PC-3 (cell line): Measurements from ENCODE around the gene SIPA1L3. TPM values are rescaled to one million over a fixed set of nuclear protein-coding genes. Genes with fewer than 3 reads are reported as not detected.
"Not testable (repeated sequence)": the region's sequence is repeated elsewhere in the genome, so short reads cannot be mapped to it uniquely, and the experiment has no call there.

Experiments used
- ATAC-seq: fragments of 200-7000 bp; cut with Tn5 transposase; 2 replicates; pipeline ENCODE4 v1.9.1; 2020; ENCODE audit warnings: mild to moderate bottlenecking, moderate library complexity
- BruUV-seq: library from RNA; stranded (reverse); fragments of 400-500 nt; replicated peaks from 2 replicates; lab custom pipeline; 2021; lab: Mats Ljungman, UMichigan
- CTCF ChIA-PET: fragments of 300-600 bp; sonication (Branson Sonifier 250); formaldehyde crosslinking; loops from one replicate; lab custom pipeline; 2022; ENCODE audit warnings: antibody characterized with exemption; lab: Charles Lee
- POLR2A ChIA-PET: fragments of 300-600 bp; sonication (Branson Sonifier 250); formaldehyde crosslinking; loops from one replicate; lab custom pipeline; 2022; ENCODE audit warnings: antibody characterized with exemption; ENCODE audit not compliant: unreplicated experiment; lab: Charles Lee
- DNase-seq: peaks from one replicate; pipeline ENCODE4 v3.0.0-alpha.2; 2015
- H2AFZ ChIP-seq: fragments of 300-600 bp; sonication (generic); 2 replicates; pipeline ENCODE4 v1.6.0; 2016; ENCODE audit warnings: antibody characterized with exemption, low read length
- H3F3A ChIP-seq: fragments of 300-600 bp; sonication (generic); one replicate; pipeline ENCODE4 v1.6.0; 2017; ENCODE audit warnings: antibody characterized with exemption, low read length, control low read depth, mild to moderate bottlenecking; ENCODE audit not compliant: unreplicated experiment
- H3K27ac ChIP-seq: fragments of 300-600 bp; sonication (generic); 2 replicates; pipeline ENCODE4 v1.5.1; 2016; ENCODE audit warnings: mild to moderate bottlenecking, low read length
- H3K27me3 ChIP-seq: fragments of 300-600 bp; sonication (generic); 2 replicates; pipeline ENCODE4 v1.6.1; 2016; ENCODE audit warnings: low read length, mixed read lengths
- H3K36me3 ChIP-seq: fragments of 300-600 bp; sonication (generic); 2 replicates; pipeline ENCODE4 v1.6.1; 2016; ENCODE audit warnings: low read depth, mixed run types, low read length, mixed read lengths
- H3K4me1 ChIP-seq: fragments of 300-600 bp; sonication (generic); 2 replicates; pipeline ENCODE4 v1.5.1; 2016; ENCODE audit warnings: low read length; ENCODE audit not compliant: insufficient read depth
- H3K4me2 ChIP-seq: fragments of 300-600 bp; sonication (generic); 2 replicates; pipeline ENCODE4 v1.6.0; 2016; ENCODE audit warnings: low read length
- H3K4me3 ChIP-seq: fragments of 300-600 bp; sonication (generic); 2 replicates; pipeline ENCODE4 v1.5.1; 2016; ENCODE audit warnings: mild to moderate bottlenecking, low read length, mixed read lengths
- H3K79me2 ChIP-seq: fragments of 300-600 bp; sonication (generic); 2 replicates; pipeline ENCODE4 v1.6.1; 2017; ENCODE audit warnings: low read length, mixed read lengths
- H3K9ac ChIP-seq: fragments of 300-600 bp; sonication (generic); 2 replicates; pipeline ENCODE4 v1.6.0; 2016; ENCODE audit warnings: mild to moderate bottlenecking, low read length
- H3K9me2 ChIP-seq: fragments of 300-600 bp; sonication (generic); replicated peaks from 2 replicates; pipeline ENCODE4 v1.6.1; 2016; ENCODE audit warnings: mixed run types, low read length, mixed read lengths
- H3K9me3 ChIP-seq: fragments of 300-600 bp; sonication (generic); 2 replicates; pipeline ENCODE4 v1.6.1; 2016; ENCODE audit warnings: low read length, mixed read lengths
- H4K20me1 ChIP-seq: fragments of 300-600 bp; sonication (generic); 2 replicates; pipeline ENCODE4 v1.6.1; 2016; ENCODE audit warnings: low read length, mixed read lengths
- EZH2 ChIP-seq: fragments of 300-600 bp; sonication (generic); IDR thresholded peaks from one replicate; pipeline ENCODE4 v1.6.1; 2017; ENCODE audit warnings: antibody characterized with exemption, mild to moderate bottlenecking, low read length; ENCODE audit not compliant: unreplicated experiment
- EZH2phosphoT487 ChIP-seq: fragments of 300-600 bp; sonication (generic); IDR thresholded peaks from 2 replicates; pipeline ENCODE4 v1.6.1; 2018; ENCODE audit warnings: mild to moderate bottlenecking, antibody characterized with exemption, low read length, borderline replicate concordance
- intact Hi-C: fragments of 100-400 bp; cut with micrococcal nuclease; formaldehyde crosslinking; loops from 2 replicates; pipeline ENCODE4 v1.9.0; 2023
- total RNA-seq: library from RNA; depleted of rRNA; stranded (reverse); fragments of >200 nt; gene quantifications from 2 replicates; pipeline ENCODE4 v1.2.3, GENCODE V29; 2014
- TF ChIP-seq, protein P1 (sequence below): fragments of 300-600 bp; sonication (generic); conservative IDR thresholded peaks from 2 replicates; pipeline ENCODE4 v1.5.1; 2017; ENCODE audit warnings: antibody characterized with exemption, low read depth, mild to moderate bottlenecking, low read length

The SIPA1L3 gene
- total RNA-seq, 1 experiment from 2014 or later: 38.7 TPM

DNA sequence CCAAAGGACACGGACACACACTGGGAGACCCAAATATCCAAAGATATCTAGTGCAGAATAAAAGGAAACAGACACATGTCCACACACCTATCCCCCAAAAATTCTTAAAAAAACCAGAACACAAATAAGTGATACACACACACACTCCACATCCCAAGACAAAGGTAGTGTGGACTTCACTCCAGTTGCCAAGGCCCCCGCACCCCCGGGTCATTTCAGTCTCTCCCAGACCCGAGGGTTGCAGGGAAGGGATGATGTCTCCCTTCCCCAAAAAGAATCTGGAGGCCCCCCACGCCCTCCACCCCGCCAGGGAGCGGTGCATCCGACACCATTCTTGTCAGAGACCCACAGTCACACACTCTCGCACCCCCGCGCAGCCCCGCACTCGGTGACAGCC, 316.6 kb downstream of the SIPA1L3 start:
- ChIA-PET POLR2A (no interaction called here), CTCF (no interaction called here)
- Histone ChIP-seq H2AFZ (peak overlapping the region; percentile 84), H3K9me2 (no peaks in the 10 kb centered on the region), H3F3A (no peaks in the 10 kb centered on the region), H3K27me3 (no peaks in the 10 kb centered on the region), H4K20me1 (no peaks in the 10 kb centered on the region), H3K4me2 (peak overlapping the region; percentile 92), H3K9me3 (no peaks in the 10 kb centered on the region), H3K79me2 (no peaks in the 10 kb centered on the region; the same call in 1 of the 2 replicates), H3K4me1 (no peaks in the 10 kb centered on the region), H3K4me3 (peak overlapping the region; percentile 79), H3K27ac (no peak overlapping the region), H3K9ac (peak overlapping the region; percentile 56), H3K36me3 (no peaks in the 10 kb centered on the region)
- no TSS peak for BruUV-seq
- TF ChIP-seq, protein P1, sequence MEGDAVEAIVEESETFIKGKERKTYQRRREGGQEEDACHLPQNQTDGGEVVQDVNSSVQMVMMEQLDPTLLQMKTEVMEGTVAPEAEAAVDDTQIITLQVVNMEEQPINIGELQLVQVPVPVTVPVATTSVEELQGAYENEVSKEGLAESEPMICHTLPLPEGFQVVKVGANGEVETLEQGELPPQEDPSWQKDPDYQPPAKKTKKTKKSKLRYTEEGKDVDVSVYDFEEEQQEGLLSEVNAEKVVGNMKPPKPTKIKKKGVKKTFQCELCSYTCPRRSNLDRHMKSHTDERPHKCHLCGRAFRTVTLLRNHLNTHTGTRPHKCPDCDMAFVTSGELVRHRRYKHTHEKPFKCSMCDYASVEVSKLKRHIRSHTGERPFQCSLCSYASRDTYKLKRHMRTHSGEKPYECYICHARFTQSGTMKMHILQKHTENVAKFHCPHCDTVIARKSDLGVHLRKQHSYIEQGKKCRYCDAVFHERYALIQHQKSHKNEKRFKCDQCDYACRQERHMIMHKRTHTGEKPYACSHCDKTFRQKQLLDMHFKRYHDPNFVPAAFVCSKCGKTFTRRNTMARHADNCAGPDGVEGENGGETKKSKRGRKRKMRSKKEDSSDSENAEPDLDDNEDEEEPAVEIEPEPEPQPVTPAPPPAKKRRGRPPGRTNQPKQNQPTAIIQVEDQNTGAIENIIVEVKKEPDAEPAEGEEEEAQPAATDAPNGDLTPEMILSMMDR: no peak
- no peak for TF ChIP-seq EZH2phosphoT487
- TF ChIP-seq EZH2: no peak
- DNase-seq (no peak), ATAC-seq (no peak)
- intact Hi-C loops: loop anchor here (2.0 kb wide), 1 partner anchor 325 kb away; no protein-coding TSS in a partner anchor

DNA sequence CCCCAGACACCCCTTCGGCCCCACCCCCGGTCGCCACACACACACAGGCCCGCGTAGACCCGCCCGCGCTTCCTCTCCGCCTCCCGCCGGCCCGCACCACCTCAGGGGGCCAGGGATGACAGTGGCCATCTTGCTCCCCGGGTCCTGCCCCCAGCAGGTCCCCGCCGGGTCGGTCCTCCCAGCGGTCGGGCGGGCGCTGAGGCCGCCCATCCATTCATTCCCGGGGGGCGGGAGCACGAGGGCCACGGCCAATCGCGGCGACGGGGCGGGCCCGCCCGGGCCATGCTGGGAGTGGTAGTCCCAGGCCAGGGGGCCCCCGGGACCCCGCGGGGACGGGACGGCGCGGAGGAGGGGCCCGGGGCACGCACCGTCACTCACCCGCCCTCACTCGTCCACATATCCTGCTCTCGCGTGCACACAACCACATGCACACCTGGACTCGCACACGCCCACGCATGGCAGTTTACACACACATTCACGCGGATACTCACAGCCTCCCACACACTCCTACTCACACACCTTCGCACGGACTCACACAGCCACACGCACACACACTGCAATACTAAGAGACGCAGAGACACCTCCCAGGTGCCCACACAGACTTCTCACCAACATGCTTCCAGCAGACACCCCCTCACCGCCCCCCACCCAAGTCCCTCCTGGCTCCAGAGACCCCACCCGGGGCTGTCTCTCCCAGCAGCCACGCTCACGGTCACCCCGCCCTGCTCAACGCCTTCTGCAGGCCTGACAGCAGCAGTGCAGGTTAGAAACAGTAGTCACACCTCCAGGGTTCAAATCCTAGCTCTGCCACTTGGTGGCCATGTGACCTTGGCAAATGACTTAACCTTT, 317.2 kb downstream of the SIPA1L3 start, which contains the start of gene DPF1:
DPF1 (minus strand) TSS at position 209 of the 849 bp plus-strand sequence; CDS start at position 129, 80 bp downstream.
- Histone ChIP-seq H3K27me3 (0 out of 2 replicates have a peak, but pooled peaks cover 2% of the 10 kb centered on the region), H3K4me3 (peak within 1 kb of the TSS; percentile 79), H3K9me3 (no peaks in the 10 kb centered on the region), H2AFZ (peak within 1 kb of the TSS; percentile 84), H3K9me2 (no peaks in the 10 kb centered on the region), H3K9ac (peak within 1 kb of the TSS; percentile 56), H4K20me1 (no peaks in the 10 kb centered on the region), H3F3A (no peaks in the 10 kb centered on the region), H3K79me2 (no peaks in the 10 kb centered on the region; the same call in 1 of the 2 replicates), H3K27ac (peak within 1 kb of the TSS; percentile 16; the same call in 1 of the 2 replicates), H3K4me2 (peak within 1 kb of the TSS; percentile 92), H3K36me3 (no peaks in the 10 kb centered on the region), H3K4me1 (no peaks in the 10 kb centered on the region)
- POLR2A ChIA-PET: no interaction called here
- ATAC-seq (peak; percentile 93), DNase-seq (peak; percentile 86)
- intact Hi-C loops: loop anchor here (2.0 kb wide), 1 partner anchor 325 kb away; no protein-coding TSS in a partner anchor
- no TSS peak for BruUV-seq
- CTCF ChIA-PET: interaction anchor here (1.0 kb wide), 1 partner anchor 10 kb away, joined by 3 read pairs; no protein-coding TSS in a partner anchor
- no peak for TF ChIP-seq EZH2
- no peak for TF ChIP-seq EZH2phosphoT487
- TF ChIP-seq, protein P1: peak; percentile 41; the same call in 1 of the 2 replicates

DNA sequence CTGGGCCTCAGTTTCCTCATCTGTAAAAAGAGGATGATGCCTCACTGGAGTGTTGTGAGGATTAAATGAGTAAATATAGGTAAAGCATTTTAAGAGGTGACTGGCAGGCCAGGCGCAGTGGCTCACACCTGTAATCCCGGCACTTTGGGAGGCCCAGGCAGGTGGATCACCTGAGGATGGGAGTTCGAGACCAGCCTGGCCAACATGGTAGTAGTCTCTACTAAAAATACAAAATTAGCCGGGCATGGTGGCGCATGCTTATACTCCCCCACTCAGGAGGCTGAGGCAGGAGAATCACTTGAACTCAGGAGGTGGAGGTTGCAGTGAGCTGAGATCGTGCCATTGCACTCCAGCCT, 317.8 kb downstream of the SIPA1L3 start:
- not testable (repeated sequence) for H3K27me3 ChIP-seq, BruUV-seq, H3F3A ChIP-seq, ATAC-seq, H3K79me2 ChIP-seq, H3K9me2 ChIP-seq, H3K9me3 ChIP-seq, H3K9ac ChIP-seq, H4K20me1 ChIP-seq, H3K27ac ChIP-seq, DNase-seq, H3K36me3 ChIP-seq, H3K4me1 ChIP-seq
- intact Hi-C loops: loop anchor here (2.0 kb wide), 1 partner anchor 326 kb away; no protein-coding TSS in a partner anchor
- ChIA-PET CTCF (interaction anchor here (0.7 to 1.0 kb wide), 2 partner anchors 10 to 82 kb away, joined by 3 to 4 read pairs; no protein-coding TSS in a partner anchor), POLR2A (interaction anchor here (0.7 kb wide), 1 partner anchor 501 kb away, joined by 3 read pairs; no protein-coding TSS in a partner anchor)
- Histone ChIP-seq H3K4me2 (peak overlapping the region; percentile 92; the same call in 1 of the 2 replicates), H2AFZ (peak overlapping the region; percentile 84), H3K4me3 (peak overlapping the region; percentile 79; the same call in 1 of the 2 replicates)
